Fibroblast of lung (primary cell): Measurements from ENCODE around the gene CDK15. TPM values are rescaled to one million over a fixed set of nuclear protein-coding genes. Genes with fewer than 3 reads are reported as not detected.
A peak's percentile ranks its signal among the peaks of the same experiment; 100 is the strongest.

Experiments
- DNase-seq, 2 donors: peaks; one replicate each; pipeline versions ENCODE4 v3.0.0 to v3.0.0-alpha.2; 2010; ENCODE audit warnings: low read depth in 2 of 2
- H2AFZ ChIP-seq: 2 replicates; pipeline ENCODE4 v1.5.1; 2012; ENCODE audit warnings: low read length, control low read depth, inconsistent platforms
- H3K27ac ChIP-seq: 2 replicates; pipeline ENCODE4 v1.5.1; 2011; ENCODE audit warnings: low read length, control low read depth; ENCODE audit not compliant: insufficient read depth
- H3K27me3 ChIP-seq: 2 replicates; pipeline ENCODE4 v1.5.1; 2011; ENCODE audit warnings: mild to moderate bottlenecking, low read length; ENCODE audit not compliant: control insufficient read depth, insufficient read depth
- H3K36me3 ChIP-seq: 2 replicates; pipeline ENCODE4 v1.5.1; 2011; ENCODE audit warnings: low read length; ENCODE audit not compliant: control insufficient read depth, insufficient read depth
- H3K4me1 ChIP-seq: 2 replicates; pipeline ENCODE4 v1.5.1; 2011; ENCODE audit warnings: low read length; ENCODE audit not compliant: control insufficient read depth, insufficient read depth; ENCODE audit errors: extremely low read depth
- H3K4me2 ChIP-seq: 2 replicates; pipeline ENCODE4 v1.5.1; 2011; ENCODE audit warnings: low read length, control low read depth; ENCODE audit not compliant: insufficient read depth; ENCODE audit errors: extremely low read depth
- H3K4me3 ChIP-seq, 4 experiments: fragments of 200-600 bp in 1 of 4; sonication (generic) in 1 of 4; replicated peaks in 1 of 4; 2 replicates each; pipeline ENCODE4 v1.5.1; 2011 to 2016; ENCODE audit warnings: low read length in 4 of 4, low read depth in 3 of 4, mild to moderate bottlenecking in 3 of 4, control low read depth in 2 of 4, inconsistent platforms in 1 of 4, mixed read lengths in 1 of 4; ENCODE audit not compliant: insufficient read depth in 1 of 4; ENCODE audit errors: control extremely low read depth in 1 of 4
- H3K79me2 ChIP-seq: 2 replicates; pipeline ENCODE4 v1.5.1; 2012; ENCODE audit warnings: mild to moderate bottlenecking, low read length, inconsistent platforms; ENCODE audit not compliant: control insufficient read depth, insufficient read depth
- H3K9ac ChIP-seq: 2 replicates; pipeline ENCODE4 v1.5.1; 2011; ENCODE audit warnings: mild to moderate bottlenecking, low read length, control low read depth; ENCODE audit not compliant: insufficient read depth
- H3K9me3 ChIP-seq: 2 replicates; pipeline ENCODE4 v1.5.1; 2012; ENCODE audit warnings: low read depth, low read length; ENCODE audit not compliant: control insufficient read depth, insufficient read depth
- H4K20me1 ChIP-seq: 2 replicates; pipeline ENCODE4 v1.5.1; 2011; ENCODE audit warnings: low read length; ENCODE audit not compliant: control insufficient read depth, insufficient read depth; ENCODE audit errors: extremely low read depth
- EZH2 ChIP-seq: IDR thresholded peaks from 2 replicates; pipeline ENCODE4 v1.5.1; 2012; ENCODE audit warnings: low read length, control low read depth, mild to moderate bottlenecking; ENCODE audit errors: missing control alignments
- polyA plus RNA-seq, 2 donors: library from polyadenylated mRNA; depleted of rRNA in 1 of 2; stranded (reverse) in 1 of 2; unstranded in 1 of 2; fragments of >200 nt; gene quantifications; 2 replicates each; pipeline ENCODE4 v1.2.1, GENCODE V29; 2011 to 2012; ENCODE audit warnings: missing spikeins in 1 of 2
- total RNA-seq: library from RNA; depleted of rRNA; stranded (reverse); fragments of >200 nt; gene quantifications from 2 replicates; pipeline ENCODE4 v1.2.1, GENCODE V29; 2014
- TF ChIP-seq, protein P1 (sequence below), 2 donors: IDR thresholded peaks in 1 of 2; conservative IDR thresholded peaks in 1 of 2; 1 replicate in 1 of 2; 2 replicates in 1 of 2; pipeline ENCODE4 v1.5.1; 2011 to 2012; ENCODE audit warnings: low read length in 2 of 2, control low read depth in 1 of 2, inconsistent platforms in 1 of 2, low read depth in 1 of 2, mild to moderate bottlenecking in 1 of 2

CDK15 gene
- total and polyA plus RNA-seq, 2 donors (not counting 1 experiment from before 2014, with no cell fraction given): 2.3 to 5.1 TPM

DNA sequence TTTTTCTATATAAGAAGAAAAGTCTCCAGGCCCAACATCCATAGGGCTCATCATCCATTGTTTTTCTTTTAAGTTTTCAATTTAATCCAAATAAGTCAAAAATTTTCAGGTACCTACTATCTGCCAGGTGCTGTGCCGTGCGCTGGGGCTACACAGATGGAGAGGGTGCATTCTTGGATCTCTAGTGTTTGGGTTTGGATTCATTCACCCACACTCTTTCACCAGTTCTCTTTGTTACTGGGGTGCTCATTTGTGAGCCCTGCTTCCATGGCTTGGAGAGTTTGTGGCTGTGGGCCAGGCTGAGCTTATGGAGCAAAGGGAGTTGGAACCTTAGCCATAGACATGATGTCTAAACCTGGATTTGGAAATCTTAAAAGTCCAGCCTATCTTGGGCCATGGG is 51.0 kb downstream of the CDK15 start:
- H3K4me3 ChIP-seq: no peak overlapping the region
- peaks cover 41% of the 10 kb centered on the region for H3K4me1 ChIP-seq
- no peak overlapping the region for H3K27ac ChIP-seq
- no peaks in the 10 kb centered on the region for H3K27me3 ChIP-seq
- no peak for DNase-seq
- no peak overlapping the region for H3K9ac ChIP-seq
- no peaks in the 10 kb centered on the region for H4K20me1 ChIP-seq
- TF ChIP-seq, protein P1, sequence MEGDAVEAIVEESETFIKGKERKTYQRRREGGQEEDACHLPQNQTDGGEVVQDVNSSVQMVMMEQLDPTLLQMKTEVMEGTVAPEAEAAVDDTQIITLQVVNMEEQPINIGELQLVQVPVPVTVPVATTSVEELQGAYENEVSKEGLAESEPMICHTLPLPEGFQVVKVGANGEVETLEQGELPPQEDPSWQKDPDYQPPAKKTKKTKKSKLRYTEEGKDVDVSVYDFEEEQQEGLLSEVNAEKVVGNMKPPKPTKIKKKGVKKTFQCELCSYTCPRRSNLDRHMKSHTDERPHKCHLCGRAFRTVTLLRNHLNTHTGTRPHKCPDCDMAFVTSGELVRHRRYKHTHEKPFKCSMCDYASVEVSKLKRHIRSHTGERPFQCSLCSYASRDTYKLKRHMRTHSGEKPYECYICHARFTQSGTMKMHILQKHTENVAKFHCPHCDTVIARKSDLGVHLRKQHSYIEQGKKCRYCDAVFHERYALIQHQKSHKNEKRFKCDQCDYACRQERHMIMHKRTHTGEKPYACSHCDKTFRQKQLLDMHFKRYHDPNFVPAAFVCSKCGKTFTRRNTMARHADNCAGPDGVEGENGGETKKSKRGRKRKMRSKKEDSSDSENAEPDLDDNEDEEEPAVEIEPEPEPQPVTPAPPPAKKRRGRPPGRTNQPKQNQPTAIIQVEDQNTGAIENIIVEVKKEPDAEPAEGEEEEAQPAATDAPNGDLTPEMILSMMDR (conservative IDR thresholded peaks at IDR 0.05 in 1 of 2, IDR thresholded peaks at IDR 0.05 in 1 of 2; ENCODE audit: low read depth in 1 of 2, low read length in 2 of 2): no peak
- no peaks in the 10 kb centered on the region for H3K9me3 ChIP-seq
- no peaks in the 10 kb centered on the region for H3K79me2 ChIP-seq
- no peak overlapping the region for H3K4me2 ChIP-seq
- no peak overlapping the region for H2AFZ ChIP-seq
- H3K36me3 ChIP-seq: no peaks in the 10 kb centered on the region

DNA sequence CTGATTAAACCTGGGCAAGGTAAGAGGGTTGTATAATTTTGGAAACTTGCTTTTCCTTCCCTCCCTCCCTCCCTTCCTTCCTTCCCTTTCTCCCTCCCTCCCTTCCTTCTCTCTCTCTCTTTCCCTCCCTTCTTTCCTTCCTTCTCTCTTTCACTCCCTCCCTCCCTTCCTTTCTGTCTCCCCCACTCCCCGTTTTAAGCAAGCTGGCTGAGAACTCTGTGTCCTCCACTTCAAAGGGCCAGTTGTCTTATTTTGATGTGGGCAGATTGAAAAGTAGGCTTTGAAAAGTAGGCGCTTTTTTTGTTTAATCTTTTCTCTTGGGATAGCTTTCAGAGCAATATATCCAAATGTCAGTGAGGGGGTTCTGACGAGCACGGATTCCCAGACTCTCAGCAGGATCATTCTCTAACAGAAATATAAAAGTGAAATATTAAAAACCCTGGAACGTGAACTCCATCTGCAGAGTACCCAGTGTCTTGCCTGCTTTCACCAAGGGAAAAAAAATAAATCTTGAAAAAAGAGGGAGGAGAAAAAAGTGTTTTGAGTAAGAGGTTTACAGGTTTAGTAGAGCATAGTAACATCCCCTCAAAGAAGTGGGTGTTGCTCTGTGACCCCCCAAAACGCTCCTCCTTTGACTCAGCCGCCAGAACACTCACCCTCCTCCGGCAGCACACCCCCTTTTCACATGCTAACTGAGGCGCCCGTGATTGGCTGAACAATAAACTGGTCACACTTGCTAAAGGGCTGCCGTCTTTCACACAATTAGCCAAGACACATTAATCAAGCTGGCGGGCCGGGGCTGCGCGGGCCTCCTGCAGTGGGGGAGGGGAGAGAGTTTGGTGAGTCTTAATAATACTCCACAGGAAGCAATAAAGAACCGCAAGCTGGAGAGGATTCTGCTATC is 52.2 kb downstream of the CDK15 start:
- Histone ChIP-seq H3K4me2 (no peak overlapping the region), H3K9me3 (no peaks in the 10 kb centered on the region), H2AFZ (no peak overlapping the region), H3K27me3 (no peaks in the 10 kb centered on the region), H3K4me1 (peaks cover 38% of the 10 kb centered on the region), H3K36me3 (no peaks in the 10 kb centered on the region), H3K9ac (no peak overlapping the region), H4K20me1 (no peaks in the 10 kb centered on the region), H3K27ac (peak overlapping the region; percentile 39), H3K79me2 (no peaks in the 10 kb centered on the region), H3K4me3 (peak overlapping the region in 1 of 4 experiments; percentile 7)
- DNase-seq: peak; percentile 75 to 94
- no peak for TF ChIP-seq EZH2
- TF ChIP-seq, protein P1 (conservative IDR thresholded peaks at IDR 0.05 in 1 of 2, IDR thresholded peaks at IDR 0.05 in 1 of 2; ENCODE audit: low read depth in 1 of 2, low read length in 2 of 2): no peak

DNA sequence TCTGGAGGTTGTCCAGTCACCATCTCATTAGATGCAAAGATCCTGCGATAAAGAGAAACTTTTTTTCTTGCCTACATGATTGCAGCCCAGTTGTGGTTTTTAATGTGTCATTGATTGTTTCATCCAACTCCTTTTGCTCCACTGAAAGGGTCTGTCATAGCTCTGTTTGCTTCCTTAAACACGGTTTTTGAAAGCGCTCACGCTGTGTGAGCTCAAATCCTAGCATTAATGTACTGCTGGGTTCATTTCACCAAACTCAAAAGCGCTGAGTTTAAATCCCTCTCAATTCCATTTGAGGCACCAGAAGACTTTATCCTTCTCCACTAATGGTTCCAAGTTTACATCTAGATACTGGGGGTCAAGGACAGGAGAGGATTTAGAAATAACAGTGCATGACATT is 53.6 kb downstream of the CDK15 start:
- Histone ChIP-seq H3K27me3 (no peaks in the 10 kb centered on the region), H2AFZ (no peak overlapping the region), H3K4me2 (peak overlapping the region; percentile 41), H3K9ac (no peak overlapping the region), H3K4me1 (peaks cover 28% of the 10 kb centered on the region), H3K9me3 (no peaks in the 10 kb centered on the region), H4K20me1 (no peaks in the 10 kb centered on the region), H3K27ac (peak overlapping the region; percentile 30), H3K79me2 (no peaks in the 10 kb centered on the region), H3K36me3 (no peaks in the 10 kb centered on the region), H3K4me3 (no peak overlapping the region)
- TF ChIP-seq EZH2: no peak
- TF ChIP-seq, protein P1 (conservative IDR thresholded peaks at IDR 0.05 in 1 of 2, IDR thresholded peaks at IDR 0.05 in 1 of 2; ENCODE audit: low read depth in 1 of 2, low read length in 2 of 2): no peak
- peak; percentile 74 to 86 for DNase-seq
